ENCODE measurements around the gene NR2F6.

DNA sequence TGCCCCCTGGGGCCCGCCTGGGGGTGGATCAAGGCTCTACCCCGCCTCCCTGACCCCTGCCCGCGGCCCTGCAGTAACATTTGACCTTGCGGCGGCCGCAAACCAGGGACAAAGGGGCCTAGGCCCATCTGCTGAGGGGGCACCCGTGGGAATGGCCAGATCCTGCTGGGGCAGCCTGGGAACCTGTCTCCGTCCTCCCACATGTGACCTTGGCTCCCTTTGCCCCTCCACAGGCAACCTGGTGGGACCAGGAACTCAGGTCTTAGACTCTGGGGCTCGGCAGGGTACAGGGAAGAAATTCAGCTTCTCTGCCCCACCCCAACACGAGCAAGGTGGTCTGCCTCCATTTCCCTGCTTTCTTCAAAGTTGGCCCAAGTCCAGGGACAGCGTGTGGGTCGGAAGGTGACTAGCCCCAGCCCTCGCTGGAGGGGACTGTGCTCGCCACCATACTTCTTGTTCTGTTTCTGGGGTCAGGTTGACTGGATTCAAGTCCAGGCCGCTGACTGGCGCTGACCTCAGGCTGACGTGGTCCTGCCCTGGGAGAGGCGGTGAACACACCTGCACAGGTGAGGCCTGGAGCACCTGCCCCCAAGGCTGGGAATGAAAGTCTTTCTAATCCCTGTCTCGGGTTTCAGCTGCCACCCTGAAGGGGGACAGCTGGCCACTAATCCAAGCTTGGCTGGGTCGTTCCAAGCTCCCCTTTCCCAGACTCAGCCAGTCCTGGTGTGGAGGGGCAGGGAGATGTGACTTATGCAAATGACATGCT is 2.5 kb upstream of the NR2F6 start:
- TF ChIP-seq CTCF (IDR thresholded peaks at IDR 0.05), result no peak
- no peak for TF ChIP-seq EZH2 (IDR thresholded peaks at IDR 0.05; ENCODE audit: borderline replicate concordance, insufficient read depth, low read depth, low read length, poor library complexity, severe bottlenecking)

Data from B cell (primary cell).